Stimulated activated CD4-positive, alpha-beta T cell treated with anti-CD3 and anti-CD28 coated beads, TNF-alpha, amount 100 ng/mL, for 24 hours (primary cell): ENCODE results near the gene FLACC1.
"Not testable (repeated sequence)": the region's sequence is repeated elsewhere in the genome, so short reads cannot be mapped to it uniquely, and the experiment has no call there.

ENCODE experiments used
- DNase-seq, 3 experiments: peaks; one replicate each; pipeline ENCODE4 v3.0.0-alpha.2; 2020; ENCODE audit warnings: low read depth in 3 of 3

FLACC1 gene

GRCh38 chr2:201349601-201350000 is 7.5 kb downstream of the FLACC1 start:
- no peak for DNase-seq

- DNase-seq, result no peak
These were observed 8.4 kb downstream of the FLACC1 start for GRCh38 chr2:201348758-201349157.

GRCh38 chr2:201347138-201347537 is 10.0 kb downstream of the FLACC1 start:
- no peak for DNase-seq

GRCh38 chr2:201345625-201346213 is 11.4 kb downstream of the FLACC1 start:
- DNase-seq, result no peak

GRCh38 chr2:201344663-201345366 is 12.3 kb downstream of the FLACC1 start:
- no peak for DNase-seq

GRCh38 chr2:201343559-201343958 is 13.6 kb downstream of the FLACC1 start:
- no peak for DNase-seq

GRCh38 chr2:201342923-201343322 is 14.2 kb downstream of the FLACC1 start:
- DNase-seq, result no peak

GRCh38 chr2:201329409-201329808 is 27.7 kb downstream of the FLACC1 start:
- no peak for DNase-seq

- DNase-seq, result no peak
These were observed 29.5 kb downstream of the FLACC1 start for GRCh38 chr2:201327678-201328077.

GRCh38 chr2:201322772-201323171 is 34.4 kb downstream of the FLACC1 start:
- no peak for DNase-seq

- DNase-seq, result no peak
These were observed 36.4 kb downstream of the FLACC1 start for GRCh38 chr2:201320701-201321100.

- DNase-seq, result no peak
These were observed 36.9 kb downstream of the FLACC1 start for GRCh38 chr2:201320257-201320656.

- DNase-seq, result no peak
These were observed 37.6 kb downstream of the FLACC1 start for GRCh38 chr2:201319511-201319910.

- DNase-seq, result no peak
These were observed 43.8 kb downstream of the FLACC1 start for GRCh38 chr2:201313362-201313761.

GRCh38 chr2:201308914-201309313 is 48.2 kb downstream of the FLACC1 start:
- no peak for DNase-seq

GRCh38 chr2:201307876-201308275 is 49.3 kb downstream of the FLACC1 start:
- DNase-seq, result no peak

GRCh38 chr2:201299929-201300328 is 57.2 kb downstream of the FLACC1 start:
- not testable (repeated sequence) for DNase-seq

- no peak for DNase-seq
These were observed 58.6 kb downstream of the FLACC1 start for GRCh38 chr2:201298462-201299052.

GRCh38 chr2:201290457-201291148 is 66.5 kb downstream of the FLACC1 start:
- not testable (repeated sequence) for DNase-seq

- DNase-seq, result no peak
These were observed 71.6 kb downstream of the FLACC1 start for GRCh38 chr2:201285499-201285898.

- no peak for DNase-seq
These were observed 76.7 kb downstream of the FLACC1 start for GRCh38 chr2:201280191-201281040.

GRCh38 chr2:201279079-201279478 is 78.1 kb downstream of the FLACC1 start:
- DNase-seq, result no peak
